ENCODE data around the gene VPS37B. TPM values are rescaled to one million over a fixed set of nuclear protein-coding genes. Genes with fewer than 3 reads are reported as not detected.

The VPS37B gene
- total and polyA plus RNA-seq, 2 donors (not counting 3 experiments of a cell fraction or from before 2014, with no cell fraction given) = 39.5 to 45.9 TPM

DNA sequence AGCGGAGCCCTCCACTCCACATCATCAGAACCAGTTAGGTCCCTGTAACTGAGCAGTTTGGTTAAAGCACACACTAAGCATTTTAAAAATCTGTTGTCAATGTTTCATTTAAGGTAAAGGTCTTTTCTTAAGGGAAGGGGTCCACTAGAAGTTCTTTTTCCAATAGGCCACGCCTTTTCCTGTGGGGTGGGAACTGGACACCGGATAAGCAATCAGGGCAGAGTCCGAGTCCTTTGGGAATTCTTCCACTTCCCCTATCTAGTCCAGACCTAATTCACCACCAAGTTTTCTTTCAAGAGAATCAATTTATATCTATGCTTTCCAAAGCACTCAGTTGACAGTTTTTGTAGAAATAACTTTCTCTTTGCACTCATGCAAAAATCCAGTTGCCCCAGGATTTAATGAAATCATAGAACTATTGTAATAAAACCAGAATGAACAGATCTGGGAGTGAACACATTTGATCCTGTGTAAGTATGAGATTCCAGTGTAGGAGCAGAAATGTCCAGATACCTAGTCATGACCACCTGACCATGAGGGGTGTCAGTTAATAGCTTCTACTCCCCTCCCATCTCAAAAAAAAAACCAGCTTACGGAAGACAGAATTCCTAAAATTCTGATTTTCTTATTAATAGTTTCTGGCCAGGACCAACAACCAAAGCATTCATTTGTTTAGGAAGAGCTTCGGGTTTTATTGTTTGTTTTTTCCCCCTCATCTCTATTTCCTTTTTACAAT is 11.7 kb downstream of the VPS37B start:
- BruUV-seq (replicated peaks) = no TSS peak
- no peak for TF ChIP-seq FOS (IDR thresholded peaks at IDR 0.05; ENCODE audit: borderline replicate concordance, insufficient read depth, low read length)
- TF ChIP-seq, protein P1, sequence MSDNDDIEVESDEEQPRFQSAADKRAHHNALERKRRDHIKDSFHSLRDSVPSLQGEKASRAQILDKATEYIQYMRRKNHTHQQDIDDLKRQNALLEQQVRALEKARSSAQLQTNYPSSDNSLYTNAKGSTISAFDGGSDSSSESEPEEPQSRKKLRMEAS (IDR thresholded peaks at IDR 0.05; ENCODE audit: insufficient read depth, insufficient read length) = no peak
- Histone ChIP-seq H3K9ac (replicated peaks; ENCODE audit: extremely low read depth, insufficient read depth, low read length) (no peak overlapping the region), H3K4me1 (ENCODE audit: control insufficient read depth, extremely low read depth, insufficient read depth, low read length) (peaks cover 50% of the 10 kb centered on the region), H3K27ac (ENCODE audit: insufficient read depth, low read depth, low read length) (no peak overlapping the region), H3K4me2 (ENCODE audit: insufficient read depth, low read length) (no peak overlapping the region), H3K36me3 (ENCODE audit: control insufficient read depth in 2 of 2, extremely low read depth in 1 of 2, insufficient read depth in 2 of 2, low read length in 2 of 2) (no peaks in the 10 kb centered on the region), H3K27me3 (ENCODE audit: control insufficient read depth in 2 of 2, insufficient read depth in 2 of 2, low read length in 2 of 2) (no peaks in the 10 kb centered on the region), H3K4me3 (replicated peaks in 1 of 3; ENCODE audit: insufficient read depth in 1 of 3, low read depth in 1 of 3, low read length in 3 of 3) (no peak overlapping the region), H3K9me1 (replicated peaks; ENCODE audit: control insufficient read depth, extremely low read depth, insufficient read depth, low read length) (no peaks in the 10 kb centered on the region), H4K20me1 (replicated peaks; ENCODE audit: control insufficient read depth, extremely low read depth, insufficient read depth, low read length) (no peaks in the 10 kb centered on the region), H3K9me3 (replicated peaks; ENCODE audit: control insufficient read depth, insufficient read depth, low read length) (no peaks in the 10 kb centered on the region), H2AFZ (ENCODE audit: low read depth, low read length) (no peak overlapping the region), H3K79me2 (ENCODE audit: control insufficient read depth, insufficient read depth, low read length) (peaks cover 87% of the 10 kb centered on the region)
- POLR2A ChIA-PET = no interaction called here
- DNase-seq (ENCODE audit: low read depth, low spot score) = no peak
- dilution Hi-C loops (cut with MboI; ENCODE audit: extremely low pct_ligation_motif_present, low sequenced_read_pairs) (no loop called here), intact Hi-C loops (cut with micrococcal nuclease) (no loop called here)
- FAIRE-seq = no peak
- CTCF ChIA-PET = interaction anchor here (1.1 to 1.6 kb wide), 2 partner anchors 10 to 13 kb away, joined by 4 to 6 read pairs; no protein-coding TSS in a partner anchor

DNA sequence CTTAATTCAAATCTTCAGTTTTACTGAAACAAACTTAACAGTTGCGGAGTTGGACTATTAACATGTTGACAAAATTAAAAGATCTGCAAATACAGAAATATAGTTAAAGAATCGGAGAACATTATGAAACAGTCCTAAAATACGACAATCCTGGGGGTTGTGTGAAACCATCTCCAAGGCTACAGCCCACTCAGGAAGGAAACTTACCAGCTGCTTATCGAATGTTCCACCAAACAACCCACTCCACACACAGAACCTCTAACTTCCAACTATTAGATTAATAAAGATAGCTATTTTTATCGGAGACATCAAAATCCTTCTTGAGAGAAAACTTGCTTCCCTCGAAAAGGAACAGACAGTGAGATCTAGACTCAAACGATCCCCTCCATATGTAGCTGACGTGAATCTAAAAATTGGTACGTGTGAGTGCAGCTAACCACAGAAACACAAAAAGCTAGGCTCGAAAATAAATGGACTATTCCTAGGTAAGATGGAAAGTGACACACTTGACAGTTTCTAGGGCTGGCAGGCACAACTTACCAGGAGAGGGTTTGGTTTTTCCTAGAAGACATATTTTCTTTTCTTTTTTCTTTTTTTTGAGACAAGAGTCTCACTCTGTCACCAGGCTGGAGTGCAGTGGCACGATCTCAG is 12.9 kb downstream of the VPS37B start:
- H4K20me1 ChIP-seq (replicated peaks; ENCODE audit: control insufficient read depth, extremely low read depth, insufficient read depth, low read length) = no peaks in the 10 kb centered on the region
- POLR2A ChIA-PET = interaction anchor here (1.0 to 1.2 kb wide), 2 partner anchors 12 to 15 kb away, joined by 3 read pairs; no protein-coding TSS in a partner anchor
- BruUV-seq (replicated peaks) = no TSS peak

More for the DNA sequence above, 12.9 kb downstream of the VPS37B start:
- Histone ChIP-seq H3K9me1 (replicated peaks; ENCODE audit: control insufficient read depth, extremely low read depth, insufficient read depth, low read length) (no peaks in the 10 kb centered on the region), H3K36me3 (ENCODE audit: control insufficient read depth in 2 of 2, extremely low read depth in 1 of 2, insufficient read depth in 2 of 2, low read length in 2 of 2) (no peaks in the 10 kb centered on the region), H2AFZ (ENCODE audit: low read depth, low read length) (no peak overlapping the region), H3K4me1 (ENCODE audit: control insufficient read depth, extremely low read depth, insufficient read depth, low read length) (peaks cover 40% of the 10 kb centered on the region), H3K9me3 (replicated peaks; ENCODE audit: control insufficient read depth, insufficient read depth, low read length) (no peaks in the 10 kb centered on the region), H3K27me3 (ENCODE audit: control insufficient read depth in 2 of 2, insufficient read depth in 2 of 2, low read length in 2 of 2) (no peaks in the 10 kb centered on the region), H3K27ac (ENCODE audit: insufficient read depth, low read depth, low read length) (no peak overlapping the region), H3K9ac (replicated peaks; ENCODE audit: extremely low read depth, insufficient read depth, low read length) (peak overlapping the region; percentile 14), H3K4me2 (ENCODE audit: insufficient read depth, low read length) (no peak overlapping the region), H3K4me3 (replicated peaks in 1 of 3; ENCODE audit: insufficient read depth in 1 of 3, low read depth in 1 of 3, low read length in 3 of 3) (no peak overlapping the region), H3K79me2 (ENCODE audit: control insufficient read depth, insufficient read depth, low read length) (peaks cover 92% of the 10 kb centered on the region)
- DNase-seq (ENCODE audit: low read depth, low spot score) = peak; percentile 76
- dilution Hi-C loops (cut with MboI; ENCODE audit: extremely low pct_ligation_motif_present, low sequenced_read_pairs) = no loop called here
- CTCF ChIA-PET = interaction anchor here (0.6 to 2.6 kb wide), 7 partner anchors 9 to 34 kb away, joined by 3 to 15 read pairs (median 6); no protein-coding TSS in a partner anchor
- intact Hi-C loops (cut with micrococcal nuclease) = no loop called here
- TF ChIP-seq POLR2A (IDR thresholded peaks at IDR 0.05; ENCODE audit: low read depth, low read length) = no peak
- no peak for TF ChIP-seq MYC (IDR thresholded peaks at IDR 0.05; ENCODE audit: low read depth, low read length)
- TF ChIP-seq EZH2 (IDR thresholded peaks at IDR 0.05; ENCODE audit: borderline replicate concordance, low read depth, low read length, severe bottlenecking) = no peak
- TF ChIP-seq, protein P1 (IDR thresholded peaks at IDR 0.05; ENCODE audit: insufficient read depth, insufficient read length) = no peak
- TF ChIP-seq FOS (IDR thresholded peaks at IDR 0.05; ENCODE audit: borderline replicate concordance, insufficient read depth, low read length) = no peak
- TF ChIP-seq, protein P2, sequence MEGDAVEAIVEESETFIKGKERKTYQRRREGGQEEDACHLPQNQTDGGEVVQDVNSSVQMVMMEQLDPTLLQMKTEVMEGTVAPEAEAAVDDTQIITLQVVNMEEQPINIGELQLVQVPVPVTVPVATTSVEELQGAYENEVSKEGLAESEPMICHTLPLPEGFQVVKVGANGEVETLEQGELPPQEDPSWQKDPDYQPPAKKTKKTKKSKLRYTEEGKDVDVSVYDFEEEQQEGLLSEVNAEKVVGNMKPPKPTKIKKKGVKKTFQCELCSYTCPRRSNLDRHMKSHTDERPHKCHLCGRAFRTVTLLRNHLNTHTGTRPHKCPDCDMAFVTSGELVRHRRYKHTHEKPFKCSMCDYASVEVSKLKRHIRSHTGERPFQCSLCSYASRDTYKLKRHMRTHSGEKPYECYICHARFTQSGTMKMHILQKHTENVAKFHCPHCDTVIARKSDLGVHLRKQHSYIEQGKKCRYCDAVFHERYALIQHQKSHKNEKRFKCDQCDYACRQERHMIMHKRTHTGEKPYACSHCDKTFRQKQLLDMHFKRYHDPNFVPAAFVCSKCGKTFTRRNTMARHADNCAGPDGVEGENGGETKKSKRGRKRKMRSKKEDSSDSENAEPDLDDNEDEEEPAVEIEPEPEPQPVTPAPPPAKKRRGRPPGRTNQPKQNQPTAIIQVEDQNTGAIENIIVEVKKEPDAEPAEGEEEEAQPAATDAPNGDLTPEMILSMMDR (IDR thresholded peaks at IDR 0.05; ENCODE audit: extremely low read depth in 1 of 2, insufficient read depth in 1 of 2, low read depth in 1 of 2, low read length in 2 of 2) = no peak
- no peak for TF ChIP-seq JUN (IDR thresholded peaks at IDR 0.05; ENCODE audit: borderline replicate concordance, insufficient read depth, insufficient read length, low read depth)
- no peak for TF ChIP-seq POLR2AphosphoS5 (IDR thresholded peaks at IDR 0.05; ENCODE audit: insufficient read depth, low read depth, low read length)
- TF ChIP-seq GATA2 (IDR thresholded peaks at IDR 0.05; ENCODE audit: insufficient read depth, insufficient read length, low read depth, low read length) = no peak
- no peak for FAIRE-seq
